Measurements from ENCODE around the gene FUT4.
"Not testable (repeated sequence)": the region's sequence is repeated elsewhere in the genome, so short reads cannot be mapped to it uniquely, and the experiment has no call there.

FUT4 gene

DNA sequence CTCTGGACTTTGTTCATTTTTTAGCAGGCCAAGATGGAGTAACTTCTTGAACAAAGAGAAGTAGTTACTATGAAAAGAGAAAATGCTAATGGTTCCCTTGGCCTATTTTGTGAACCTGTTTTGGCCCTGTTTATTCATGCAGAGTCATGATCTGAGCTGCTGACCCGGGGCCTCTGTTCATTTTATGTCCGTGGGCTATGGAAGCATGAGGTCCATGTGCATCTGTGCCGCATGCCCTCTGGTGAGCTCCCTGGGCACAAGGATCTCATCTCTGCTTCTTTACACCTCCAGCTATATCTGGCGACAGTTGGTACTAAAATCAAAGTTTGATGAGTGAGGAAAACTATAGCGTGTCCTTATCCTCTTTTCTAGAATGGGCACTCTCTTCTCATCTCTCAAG is 24.5 kb downstream of the FUT4 start:
- DNase-seq (ENCODE audit: low spot score), result no peak

DNA sequence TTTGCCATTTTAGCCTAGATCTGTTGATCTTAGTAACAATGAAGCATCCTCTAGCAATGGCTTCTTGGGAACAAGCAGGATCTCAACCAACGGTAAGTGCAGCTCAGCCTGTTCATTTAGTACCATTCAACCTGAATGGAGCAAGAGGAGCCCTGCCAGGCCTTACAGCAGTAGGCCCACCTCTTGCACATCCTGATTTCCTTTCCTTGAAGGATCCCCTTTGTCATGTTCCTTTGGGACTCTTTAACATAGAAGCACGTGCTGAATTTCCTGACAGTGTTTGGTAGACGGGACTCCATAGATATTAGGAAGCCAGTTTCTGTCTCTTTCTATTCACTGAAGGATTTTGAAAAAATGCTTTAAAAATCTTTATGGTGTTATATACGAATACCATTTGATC is 25.0 kb downstream of the FUT4 start:
- no peak for DNase-seq (ENCODE audit: low spot score)

DNA sequence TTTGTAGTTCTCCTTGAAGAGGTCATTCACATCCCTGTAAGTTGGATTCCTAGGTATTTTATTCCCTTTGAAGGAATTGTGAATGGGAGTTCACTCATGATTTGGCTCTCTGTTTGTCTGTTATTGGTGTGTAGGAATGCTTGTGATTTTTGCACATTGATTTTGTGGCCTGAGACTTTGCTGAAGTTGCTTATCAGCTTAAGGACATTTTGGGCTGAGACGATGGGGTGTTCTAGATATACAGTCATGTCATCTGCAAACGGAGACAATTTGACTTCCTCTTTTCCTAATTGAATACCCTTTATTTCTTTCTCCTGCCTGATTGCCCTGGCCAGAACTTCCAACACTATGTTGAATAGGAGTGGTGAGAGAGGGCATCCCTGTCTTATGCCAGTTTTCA is 29.3 kb downstream of the FUT4 start:
- DNase-seq (ENCODE audit: low spot score), result not testable (repeated sequence)

DNA sequence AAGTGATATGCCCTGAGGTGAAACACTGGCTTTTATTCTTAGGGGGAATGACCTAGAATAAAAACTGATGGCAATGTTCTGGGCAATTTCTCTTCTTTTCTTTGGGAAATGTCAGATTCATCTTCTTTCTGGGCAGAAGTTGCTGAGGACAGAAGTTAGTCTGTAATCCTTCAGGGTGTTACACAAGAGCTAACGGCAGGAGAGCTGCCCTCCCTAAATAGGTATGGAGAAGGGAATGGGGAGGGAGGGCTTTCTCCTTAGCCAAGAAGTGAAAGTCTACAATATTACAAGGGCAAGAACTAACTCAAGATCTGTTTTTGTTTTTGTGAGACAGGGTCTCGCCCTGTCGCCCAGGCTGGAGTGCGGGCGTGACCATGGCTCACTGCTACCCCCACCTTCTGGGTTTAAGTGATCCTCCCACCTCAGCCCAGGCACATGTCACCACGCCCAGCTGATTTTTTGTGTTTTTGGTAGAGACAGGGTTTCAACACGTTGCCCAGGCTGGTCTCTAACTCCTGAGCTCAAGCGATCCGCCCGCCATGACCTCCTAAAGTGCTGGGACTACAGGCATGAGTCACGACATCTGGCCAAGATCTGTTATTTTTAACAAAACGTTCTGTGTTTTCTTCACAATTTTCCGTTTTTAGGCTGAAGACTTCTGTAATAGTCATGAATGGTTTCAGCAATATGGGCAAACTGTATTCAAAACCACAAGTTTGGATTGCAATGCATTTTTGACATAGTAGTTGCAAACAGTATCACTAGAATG is 30.7 kb downstream of the FUT4 start:
- no peak for DNase-seq (ENCODE audit: low spot score)

DNA sequence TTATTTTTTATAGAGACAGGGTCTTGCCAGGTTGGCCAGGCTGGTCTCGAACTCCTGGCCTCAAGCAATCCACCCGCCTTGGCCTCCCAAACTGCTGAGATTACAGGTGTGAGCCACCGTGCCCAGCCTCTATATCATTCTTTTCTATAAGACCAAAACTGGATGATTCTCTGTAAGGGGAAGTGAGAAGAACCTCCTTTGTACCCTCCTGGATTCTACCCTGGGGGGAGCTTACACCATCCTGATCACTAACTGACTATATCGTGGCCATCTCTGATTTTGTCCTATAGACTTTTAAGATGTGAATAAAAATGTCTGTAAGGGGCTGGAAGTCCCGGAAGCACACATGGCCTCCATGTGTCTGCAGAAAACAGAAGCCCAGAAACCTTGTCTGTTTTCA is 32.6 kb downstream of the FUT4 start:
- no peak for DNase-seq (ENCODE audit: low spot score)

DNA sequence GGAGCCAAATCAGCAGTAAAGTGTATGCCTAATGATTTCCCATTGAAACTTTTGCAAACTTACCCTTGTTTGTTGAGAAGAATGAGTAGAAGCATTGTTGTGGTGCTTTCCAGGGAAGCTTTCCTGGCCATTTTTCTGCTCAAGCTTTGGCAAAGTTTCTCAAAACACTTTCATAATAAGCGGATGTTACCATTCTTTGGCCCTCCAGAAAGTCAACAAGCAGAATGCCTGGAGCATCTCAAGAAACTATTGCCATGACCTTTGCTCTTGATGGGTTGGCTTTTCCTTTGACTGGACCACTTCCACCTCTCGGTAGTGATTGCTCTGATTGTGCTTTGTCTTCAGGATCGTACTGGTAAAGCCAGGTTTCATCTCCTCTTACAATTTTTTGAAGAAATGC is 34.1 kb downstream of the FUT4 start:
- no peak for DNase-seq (ENCODE audit: low spot score)

DNA sequence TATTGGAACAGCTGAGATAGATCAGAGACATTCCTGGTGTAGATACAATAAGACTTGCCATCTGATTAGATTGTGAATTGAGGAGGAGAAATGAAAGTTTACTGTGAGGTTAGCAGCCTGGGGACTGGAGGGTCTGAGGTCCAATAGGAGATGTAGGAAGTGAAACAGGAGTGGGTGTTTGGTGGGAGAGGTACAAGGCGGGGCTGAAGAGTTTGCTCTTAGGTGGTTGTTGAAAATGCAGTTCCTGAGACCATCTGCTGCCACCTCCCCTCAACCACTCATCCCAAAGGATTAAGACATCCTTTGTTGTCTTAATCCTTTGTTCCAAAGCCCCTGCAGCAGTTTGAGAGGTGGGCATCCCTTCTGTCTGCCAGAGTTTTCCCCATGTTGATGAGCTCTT is 38.2 kb downstream of the FUT4 start:
- DNase-seq (ENCODE audit: low spot score), result no peak

DNA sequence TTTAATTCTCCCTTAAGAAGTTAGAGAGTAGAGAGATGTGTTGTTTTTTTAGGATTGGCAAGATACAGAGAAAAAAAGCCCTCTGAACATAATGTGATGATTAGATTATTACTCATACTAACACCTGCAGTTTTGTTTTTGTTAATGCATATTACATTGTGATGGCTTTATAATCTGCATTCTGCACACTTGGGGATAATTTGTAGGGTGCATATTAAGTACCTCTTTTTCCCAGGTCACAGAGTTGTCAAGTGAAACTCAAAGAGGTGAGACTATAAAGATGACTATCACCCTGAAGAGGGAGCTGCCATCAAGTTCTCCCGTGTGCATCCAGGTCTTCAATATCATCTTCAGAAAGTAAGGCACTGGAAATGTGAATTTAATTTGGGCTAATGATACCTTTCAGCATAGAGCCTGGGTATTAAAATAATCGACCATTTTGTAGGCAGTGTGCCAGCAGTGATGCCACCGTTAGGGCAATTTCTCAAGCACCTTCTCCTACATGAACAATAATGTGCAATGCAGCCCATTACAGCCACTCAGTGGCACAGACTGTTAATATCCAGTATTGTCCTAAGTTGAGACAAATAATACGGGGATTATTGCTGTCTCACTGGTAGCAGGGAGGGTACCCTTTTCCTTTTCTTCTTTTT is 39.6 kb downstream of the FUT4 start:
- no peak for DNase-seq (ENCODE audit: low spot score)

DNA sequence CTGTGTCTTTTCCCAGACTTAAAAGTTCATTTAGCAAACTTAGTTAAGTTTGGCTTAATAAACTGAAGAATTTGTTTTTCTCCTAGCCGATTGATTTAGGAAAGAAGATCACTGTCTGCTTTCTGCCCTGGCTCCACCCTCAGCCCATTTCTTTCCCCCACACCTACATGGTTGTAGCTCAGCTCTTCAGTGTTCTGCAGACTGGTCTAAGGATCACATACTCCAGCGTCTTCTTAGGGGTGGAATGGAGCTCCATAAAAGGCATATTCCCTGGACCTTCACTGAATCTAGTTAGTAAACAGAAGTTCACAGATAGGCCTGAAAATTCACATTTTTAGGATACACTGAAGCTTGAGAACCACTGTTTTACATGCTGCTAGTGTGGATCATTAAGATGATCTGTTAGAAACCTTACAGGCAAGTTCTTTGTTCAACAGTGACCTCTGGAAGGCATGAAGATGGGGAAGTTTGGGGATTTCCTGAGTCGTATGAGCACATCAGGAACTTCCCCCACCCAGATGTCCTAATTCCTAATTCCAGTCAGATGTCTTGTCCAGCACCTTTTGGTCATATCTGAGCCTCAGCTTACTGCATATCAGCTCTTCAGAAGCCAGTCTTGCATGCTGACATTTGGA is 40.3 kb downstream of the FUT4 start:
- DNase-seq (ENCODE audit: low spot score), result no peak

DNA sequence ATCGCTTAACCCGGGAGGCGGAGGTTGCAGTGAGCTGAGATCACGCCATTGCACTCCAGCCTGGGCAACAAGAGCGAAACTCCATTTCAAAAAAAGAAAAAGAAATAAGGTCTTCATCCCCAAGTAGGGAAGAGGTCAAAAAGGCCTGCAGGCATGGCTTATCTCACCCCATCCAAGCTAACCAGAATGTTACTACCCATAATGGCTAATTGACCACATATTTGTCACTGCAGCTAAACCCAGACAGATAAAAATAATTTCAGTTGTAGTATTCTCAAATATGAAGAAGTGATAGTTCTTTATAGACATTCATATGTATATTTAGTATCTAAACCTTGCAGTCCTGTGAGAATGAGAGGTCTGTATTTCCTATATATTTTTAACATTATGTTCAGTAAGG is 41.3 kb downstream of the FUT4 start:
- no peak for DNase-seq (ENCODE audit: low spot score)

DNA sequence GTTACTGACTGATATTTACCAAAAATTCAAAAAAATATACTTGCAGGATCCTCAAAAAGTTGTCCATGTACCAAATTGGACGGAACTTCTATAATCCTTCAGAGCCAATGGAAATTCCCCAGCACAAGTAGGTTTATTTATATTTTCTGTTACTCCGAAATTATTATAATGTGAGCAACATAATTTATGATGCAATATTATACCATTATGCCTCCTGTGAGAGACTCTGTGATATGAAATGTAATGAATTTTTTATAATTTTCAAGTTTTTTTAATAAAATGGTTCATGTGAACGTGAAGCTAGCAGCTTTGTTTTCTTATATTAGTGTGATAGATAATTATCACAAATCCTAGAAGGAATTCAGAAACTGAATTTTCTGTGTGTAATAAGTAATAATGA is 41.7 kb downstream of the FUT4 start:
- no peak for DNase-seq (ENCODE audit: low spot score)

DNA sequence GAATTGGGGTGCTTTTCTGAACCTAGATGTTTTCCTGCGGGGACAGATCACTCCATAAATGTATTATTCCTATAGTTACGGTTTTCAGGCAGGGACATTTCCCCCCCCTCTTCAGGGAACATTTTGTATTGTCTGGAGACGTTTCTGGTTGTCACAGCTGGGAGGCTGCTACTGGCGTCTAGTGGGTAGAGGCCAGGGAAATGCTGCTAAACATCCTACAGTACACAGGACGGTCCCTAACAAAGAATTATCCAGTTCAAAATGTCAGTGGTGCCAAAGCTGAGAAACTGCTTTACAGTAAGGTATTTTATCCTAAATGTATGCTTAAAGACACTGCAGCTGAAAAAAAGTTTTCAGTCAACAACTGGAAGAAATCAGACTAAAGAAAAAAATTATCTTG is 42.8 kb downstream of the FUT4 start:
- DNase-seq (ENCODE audit: low spot score), result no peak

DNA sequence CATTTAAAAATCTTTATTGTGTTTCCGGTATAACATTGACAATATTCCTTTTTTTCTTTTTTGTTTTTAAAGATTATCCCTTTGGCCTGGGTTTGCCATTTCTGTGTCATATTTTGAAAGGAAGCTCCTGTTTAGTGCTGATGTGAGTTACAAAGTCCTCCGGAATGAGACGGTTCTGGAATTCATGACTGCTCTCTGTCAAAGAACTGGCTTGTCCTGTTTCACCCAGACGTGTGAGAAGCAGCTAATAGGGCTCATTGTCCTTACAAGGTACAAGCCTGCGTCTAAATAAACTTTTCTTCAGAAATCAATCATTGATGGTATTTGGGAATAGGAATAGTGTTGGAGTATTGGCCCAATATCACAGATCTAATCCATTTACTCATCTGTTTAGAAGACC is 43.3 kb downstream of the FUT4 start:
- no peak for DNase-seq (ENCODE audit: low spot score)

DNA sequence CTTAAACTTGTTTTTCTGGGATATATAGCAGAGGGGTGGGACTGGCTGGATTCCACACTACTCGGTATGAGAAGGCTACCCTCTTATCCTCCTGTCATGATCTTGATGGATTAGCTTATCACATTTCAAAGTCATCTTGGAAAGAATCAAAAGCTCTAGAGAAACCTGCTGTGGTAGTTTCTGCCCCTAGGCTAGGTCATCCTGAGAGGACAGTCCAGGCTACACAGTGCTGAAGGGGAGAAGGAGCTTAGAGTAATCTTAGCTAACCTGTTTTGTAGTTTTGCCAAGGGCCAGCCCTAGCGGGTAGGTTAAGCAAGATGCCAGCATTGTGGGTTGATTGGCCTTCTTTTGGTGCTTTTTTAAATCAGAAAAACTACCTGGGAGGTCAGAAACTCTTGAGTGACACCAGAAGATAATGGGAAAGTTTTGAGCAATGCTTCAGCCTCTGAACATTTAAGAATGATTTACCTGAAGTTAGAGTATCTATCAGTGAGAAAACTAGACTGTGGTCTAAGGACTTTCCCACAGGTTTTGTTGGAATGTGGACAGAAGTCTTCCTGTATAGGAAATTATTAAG is 44.7 kb downstream of the FUT4 start:
- DNase-seq (ENCODE audit: low spot score), result no peak

DNA sequence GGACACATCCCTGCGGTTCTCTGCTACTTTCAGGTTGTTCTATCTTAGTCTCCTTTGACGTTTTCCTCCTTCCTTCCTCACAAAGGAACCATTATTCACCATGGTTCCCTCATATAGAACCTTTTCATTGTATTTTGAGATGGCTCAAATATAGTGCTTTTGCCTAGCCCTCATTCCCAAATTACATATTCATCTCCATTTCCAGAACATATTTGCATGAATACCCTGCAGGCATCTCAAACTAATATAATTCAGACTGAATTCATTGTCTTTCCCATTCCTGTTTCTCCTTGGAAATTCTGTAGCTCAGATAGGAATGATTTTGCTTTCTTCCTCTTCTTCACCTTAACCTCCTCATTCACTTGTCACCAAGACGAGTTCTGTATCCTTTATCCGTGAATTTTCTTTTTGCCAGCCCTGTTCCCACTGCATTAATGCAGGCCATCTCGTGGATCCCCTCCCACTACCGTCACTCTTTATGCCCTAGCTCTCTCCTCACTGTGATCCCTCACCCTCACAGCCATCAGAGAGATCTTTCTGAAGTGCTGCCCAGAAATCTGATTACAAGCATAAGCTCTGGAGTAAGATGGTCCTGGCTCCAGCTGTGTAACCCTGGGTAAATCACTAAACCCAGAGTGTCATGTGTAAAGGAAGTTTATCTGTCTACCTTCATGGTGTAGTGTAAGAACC is 46.8 kb downstream of the FUT4 start:
- no peak for DNase-seq (ENCODE audit: low spot score)

DNA sequence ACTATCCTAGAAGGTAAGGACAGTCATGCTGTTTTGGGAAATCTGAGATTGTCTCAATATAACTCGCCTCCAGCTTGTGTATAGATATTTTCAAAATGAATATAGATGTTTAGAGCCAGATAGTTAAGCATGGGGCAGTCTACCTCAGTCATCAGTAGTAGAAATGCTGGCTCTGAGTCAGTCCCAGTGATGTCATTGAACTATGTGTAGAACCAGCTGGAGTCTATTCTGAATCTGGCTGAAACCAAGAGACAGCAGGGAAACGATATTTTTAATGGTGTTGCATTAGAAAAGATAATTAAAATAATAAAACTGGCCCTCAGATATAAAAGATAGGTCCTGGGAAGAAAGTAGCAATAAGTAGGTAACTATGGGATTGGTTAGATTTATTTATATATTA is 49.3 kb downstream of the FUT4 start:
- DNase-seq (ENCODE audit: low spot score), result no peak

DNA sequence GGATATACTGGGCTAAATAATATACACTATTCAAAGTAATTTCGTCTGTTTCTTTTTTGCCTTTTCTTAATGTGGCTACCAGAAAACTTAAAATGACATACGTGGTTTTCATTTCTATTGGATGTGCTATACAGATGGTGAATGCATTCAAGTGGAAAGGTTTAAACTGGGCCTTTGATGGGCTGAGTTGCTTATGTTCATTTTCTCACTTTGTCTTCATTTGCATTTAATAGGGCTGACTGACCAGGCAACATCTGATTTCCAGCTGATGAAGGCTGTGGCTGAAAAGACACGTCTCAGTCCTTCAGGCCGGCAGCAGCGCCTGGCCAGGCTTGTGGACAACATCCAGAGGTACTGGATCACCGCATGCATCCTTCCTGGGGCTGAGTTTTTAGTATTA is 51.4 kb downstream of the FUT4 start:
- no peak for DNase-seq (ENCODE audit: low spot score)

DNA sequence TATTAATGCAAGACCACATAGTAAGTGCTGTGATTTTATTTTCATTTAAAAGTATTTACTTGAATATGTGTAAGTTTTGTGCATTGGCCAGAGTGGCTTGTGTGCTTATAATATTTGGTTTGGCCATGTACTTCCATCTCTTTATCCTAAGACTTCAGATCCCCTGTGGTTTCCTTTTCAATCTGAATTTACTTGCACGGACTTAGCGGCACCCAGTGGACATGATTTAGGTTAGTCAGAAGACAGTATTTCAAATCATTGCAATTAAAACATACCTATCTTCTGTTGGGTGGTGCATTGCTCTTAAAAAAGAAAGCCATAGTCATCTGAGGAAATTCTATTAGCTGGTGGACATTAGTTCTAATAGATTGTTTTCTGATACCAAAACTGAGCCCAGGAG is 54.2 kb downstream of the FUT4 start:
- DNase-seq (ENCODE audit: low spot score), result no peak

Measured in CD4-positive, alpha-beta T cell treated with Interleukin-2 at 100 ng/mL for 4 hours (primary cell).